SK-N-SH (cell line): ENCODE results near the gene ATR.

Experiments
- CTCF ChIP-seq: fragments of 200-600 bp; sonication (generic); IDR thresholded peaks from 2 replicates; pipeline ENCODE4 v1.6.1; 2017; ENCODE audit warnings: antibody characterized with exemption, mild to moderate bottlenecking, moderate library complexity
- EP300 ChIP-seq, 2 experiments: IDR thresholded peaks; 2 replicates each; pipeline versions ENCODE4 v1.4.0 to v1.6.1; 2012; ENCODE audit warnings: borderline replicate concordance in 1 of 2, low read depth in 1 of 2, low read length in 1 of 2
- FOXM1 ChIP-seq: IDR thresholded peaks from 2 replicates; pipeline ENCODE4 v1.4.0; 2012; ENCODE audit warnings: low read depth, mild to moderate bottlenecking
- POLR2AphosphoS5 ChIP-seq: IDR thresholded peaks from 2 replicates; pipeline ENCODE4 v1.6.1; 2012; ENCODE audit warnings: low read depth, low read length
- RXRA ChIP-seq: IDR thresholded peaks from 2 replicates; pipeline ENCODE4 v1.4.0; 2012; ENCODE audit warnings: low read depth, mild to moderate bottlenecking, borderline replicate concordance
- TAF1 ChIP-seq: IDR thresholded peaks from 2 replicates; pipeline ENCODE4 v1.6.1; 2012; ENCODE audit warnings: low read depth, mild to moderate bottlenecking, low read length, moderate library complexity, borderline replicate concordance
- TEAD4 ChIP-seq: IDR thresholded peaks from 2 replicates; pipeline ENCODE4 v1.4.0; 2012; ENCODE audit warnings: mild to moderate bottlenecking, borderline replicate concordance; ENCODE audit not compliant: insufficient read depth

GRCh38 chr3:142577696-142578328 is 721 bp downstream of the ATR start:
- TF ChIP-seq CTCF (no peak), POLR2AphosphoS5 (no peak), RXRA (no peak), TAF1 (no peak), TEAD4 (no peak), EP300 (IDR thresholded peaks at IDR 0.05; ENCODE audit: borderline replicate concordance in 1 of 2, low read depth in 1 of 2, low read length in 1 of 2) (no peak), FOXM1 (no peak)
